Small intestine (tissue), 7 donors: ENCODE measurements around the gene OXNAD1. TPM values are rescaled to one million over a fixed set of nuclear protein-coding genes. Genes with fewer than 3 reads are reported as not detected.

Experiments used
- DNase-seq, 2 donors: peaks; one replicate each; pipeline versions ENCODE4 v3.0.0 to v3.0.0-alpha.2; 2013
- FAIRE-seq: peaks from 2 replicates; lab custom pipeline; 2012; peaks lifted over from hg19 to GRCh38; lab: Jason Lieb, UNC
- H3K27ac ChIP-seq, 3 donors: one replicate each; pipeline ENCODE4 v1.5.1; 2013; ENCODE audit warnings: low read length in 2 of 3, mild to moderate bottlenecking in 2 of 3, control low read depth in 1 of 3, inconsistent platforms in 1 of 3, low read depth in 1 of 3, moderate library complexity in 1 of 3
- H3K27me3 ChIP-seq, 3 donors: one replicate each; pipeline ENCODE4 v1.6.1; 2013; ENCODE audit warnings: low read length in 3 of 3, inconsistent platforms in 1 of 3; ENCODE audit not compliant: control insufficient read depth in 3 of 3, insufficient read depth in 3 of 3
- H3K36me3 ChIP-seq, 3 donors: one replicate each; pipeline ENCODE4 v1.6.1; 2013; ENCODE audit warnings: low read length in 3 of 3, inconsistent platforms in 1 of 3, low read depth in 1 of 3, mild to moderate bottlenecking in 1 of 3, moderate library complexity in 1 of 3; ENCODE audit not compliant: control insufficient read depth in 3 of 3, insufficient read depth in 2 of 3
- H3K4me1 ChIP-seq, 3 donors: one replicate each; pipeline ENCODE4 v1.6.1; 2013; ENCODE audit warnings: low read length in 2 of 3, inconsistent platforms in 1 of 3, low read depth in 1 of 3, mild to moderate bottlenecking in 1 of 3, moderate library complexity in 1 of 3; ENCODE audit not compliant: control insufficient read depth in 3 of 3, insufficient read depth in 2 of 3
- H3K4me3 ChIP-seq, 3 donors: one replicate each; pipeline ENCODE4 v1.5.1; 2013; ENCODE audit warnings: low read length in 3 of 3, control low read depth in 1 of 3, inconsistent platforms in 1 of 3, low read depth in 1 of 3, mild to moderate bottlenecking in 1 of 3, moderate library complexity in 1 of 3
- H3K9me3 ChIP-seq, 2 donors: one replicate each; pipeline ENCODE4 v1.6.1; 2013; ENCODE audit warnings: low read depth in 1 of 2, low read length in 1 of 2; ENCODE audit not compliant: control insufficient read depth in 2 of 2, insufficient read depth in 1 of 2
- WGBS, 3 donors: extraction: QIAGEN DNeasy Blood & Tissue Kit; methylation state at CpG; one replicate each; pipeline ENCODE4 v1.1.7; 2013; 5-methylcytosine and 5-hydroxymethylcytosine counted together
- polyA plus RNA-seq, 4 donors: library from polyadenylated mRNA; stranded (reverse) in 3 of 4; unstranded in 1 of 4; fragments of 200-250 nt in 3 of 4; fragments of 120-200 nt in 1 of 4; gene quantifications; one replicate each; pipeline versions ENCODE4 v1.2.1 to v1.2.3, GENCODE V29; 2013
- donor health status: healthy with polysubstance abuse.
- donor health status: control.
- donor health status: control.
- donor health status: Bipolar disorder and iron deficiency.
- donor health status: healthy.

OXNAD1 gene
- polyA plus RNA-seq, 4 donors: 15.3 to 28.4 (median 18.3) TPM

DNA sequence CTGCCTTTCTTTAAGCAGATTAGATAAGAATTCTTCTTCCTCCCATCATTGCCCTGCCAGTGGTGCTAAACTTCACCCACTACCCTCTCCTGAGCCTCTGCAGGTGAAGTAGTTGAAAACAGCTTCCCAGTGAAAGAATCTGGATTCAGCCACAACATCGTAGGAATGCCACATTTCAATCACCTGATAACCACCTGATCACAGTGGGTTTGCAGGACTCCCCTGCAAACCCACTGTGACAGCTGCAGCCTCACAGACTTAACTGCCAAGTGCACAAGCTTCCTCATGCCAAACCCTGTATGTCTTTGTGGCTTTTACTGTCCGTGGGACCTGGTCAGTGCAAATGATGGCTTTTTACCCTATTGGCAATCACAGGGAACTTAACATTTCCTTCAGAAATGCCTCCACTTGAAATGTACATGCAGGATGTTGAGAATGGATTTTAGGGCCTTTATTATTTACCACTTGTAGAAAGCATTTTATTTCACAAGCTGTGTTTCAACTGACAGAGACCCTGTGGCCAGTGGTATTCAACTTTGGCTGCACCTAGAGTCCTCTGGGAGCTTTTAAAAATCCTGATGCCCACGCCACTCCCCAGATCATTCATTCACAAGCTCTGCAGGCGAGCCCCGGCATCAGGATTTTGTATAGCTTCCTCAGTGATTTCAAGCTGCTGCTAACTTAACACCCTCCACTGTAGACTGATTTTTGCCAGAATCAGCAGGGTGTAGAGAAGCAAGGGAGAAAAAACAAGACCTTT lies 49.1 kb downstream of the OXNAD1 start:
- H3K27me3 ChIP-seq: no peaks in the 10 kb centered on the region
- DNase-seq: no peak
- peaks cover 0 to 13% (median 11%) of the 10 kb centered on the region in 3 donors for H3K4me1 ChIP-seq
- no peak for FAIRE-seq
- no peak overlapping the region for H3K4me3 ChIP-seq
- peaks cover 4 to 51% (median 5%) of the 10 kb centered on the region in 3 donors for H3K36me3 ChIP-seq
- H3K27ac ChIP-seq: peak overlapping the region in 2 of 3 donors; percentile 5 to 30
- H3K9me3 ChIP-seq: no peaks in the 10 kb centered on the region
- 74 to 85% (median 78%) methylated on average over 5 of the region's 5 CpGs for WGBS, 3 donors

DNA sequence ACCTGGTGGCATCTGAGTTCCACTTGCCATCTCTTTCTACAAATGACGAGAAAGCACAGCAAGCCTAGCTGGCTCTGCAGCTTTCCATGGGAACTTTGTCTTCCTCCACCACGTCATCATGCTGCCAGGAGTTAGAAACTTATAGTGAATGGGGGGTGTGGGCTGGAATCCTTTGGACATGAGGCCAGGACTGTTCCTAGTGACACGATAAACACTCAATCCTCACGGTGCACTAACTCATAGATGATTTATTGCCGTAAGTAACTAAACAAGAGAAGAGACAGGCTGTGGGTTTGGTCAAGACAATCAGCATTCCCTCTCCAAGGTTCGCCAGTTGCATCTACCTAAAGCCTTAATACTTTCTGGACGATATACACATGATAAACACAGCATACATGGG lies 50.6 kb downstream of the OXNAD1 start:
- no peak for DNase-seq
- Histone ChIP-seq H3K4me3 (no peak overlapping the region), H3K27me3 (no peaks in the 10 kb centered on the region), H3K36me3 (peaks cover 4 to 57% (median 7%) of the 10 kb centered on the region in 3 donors), H3K27ac (no peak overlapping the region), H3K9me3 (no peaks in the 10 kb centered on the region), H3K4me1 (peaks cover 0 to 13% (median 11%) of the 10 kb centered on the region in 3 donors)
- 84 to 89% (median 85%) methylated on average over 7 of the region's 7 CpGs for WGBS, 3 donors
- no peak for FAIRE-seq

DNA sequence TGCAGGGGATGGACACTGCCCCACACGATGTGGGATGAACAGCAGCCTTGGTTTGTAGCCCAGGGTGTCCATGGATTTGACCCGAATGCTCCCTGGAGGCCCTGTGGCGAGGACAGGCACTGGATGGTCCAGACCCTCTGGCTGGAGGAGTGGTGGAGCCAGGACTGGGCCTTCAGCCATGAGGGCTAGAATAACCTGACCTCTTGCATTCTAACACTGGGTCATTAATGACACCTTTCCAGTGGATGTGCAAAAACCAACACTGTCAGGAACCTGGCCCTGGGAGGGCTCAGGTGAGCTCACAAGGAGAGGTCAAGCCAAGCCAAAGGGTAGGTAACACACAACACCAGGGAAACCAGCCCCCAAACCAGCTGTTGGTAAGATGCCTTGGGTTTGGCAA lies 51.4 kb downstream of the OXNAD1 start:
- Histone ChIP-seq H3K27me3 (no peaks in the 10 kb centered on the region), H3K27ac (no peak overlapping the region), H3K36me3 (peaks cover 7 to 62% (median 10%) of the 10 kb centered on the region in 3 donors), H3K4me1 (peaks cover 0 to 11% (median 10%) of the 10 kb centered on the region in 3 donors), H3K4me3 (no peak overlapping the region), H3K9me3 (no peaks in the 10 kb centered on the region)
- DNase-seq (no peak), FAIRE-seq (no peak)
- WGBS, 3 donors: 87 to 96% (median 92%) methylated on average over 3 of the region's 3 CpGs

DNA sequence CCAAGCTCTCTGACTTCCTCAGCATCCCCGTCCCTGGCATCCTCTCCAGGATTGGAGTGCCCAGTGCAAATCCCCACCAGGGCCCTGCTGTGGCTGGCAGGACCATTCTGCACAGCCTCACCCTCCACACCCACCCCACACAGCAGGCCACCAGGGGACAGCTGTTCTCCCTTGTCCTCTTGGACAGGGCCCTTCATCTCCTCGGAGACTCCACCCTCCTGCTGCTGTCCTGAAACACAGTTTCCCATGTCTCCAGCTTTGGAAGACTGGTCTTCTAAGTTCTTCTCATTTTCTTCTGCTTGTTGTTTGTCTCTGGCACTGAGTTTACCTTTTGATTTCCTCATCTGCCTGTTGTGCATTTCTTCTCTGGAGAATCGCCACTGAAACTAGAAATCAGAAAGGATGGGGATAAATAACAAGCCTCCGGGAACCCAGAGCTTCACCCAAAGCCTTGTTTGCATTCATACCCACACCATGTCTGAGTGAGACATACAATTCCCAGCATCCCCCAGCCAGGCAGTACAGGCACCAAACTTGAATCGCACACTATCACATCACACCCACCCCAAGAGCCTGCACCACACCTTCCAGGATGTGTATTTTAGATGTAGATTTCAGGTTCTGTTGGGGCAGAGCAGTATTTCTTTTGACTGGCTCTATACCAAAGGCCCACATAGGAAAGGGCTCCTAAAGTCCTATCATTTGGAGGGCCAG lies 52.0 kb downstream of the OXNAD1 start:
- H3K36me3 ChIP-seq: peaks cover 8 to 63% (median 10%) of the 10 kb centered on the region in 3 donors
- 82 to 90% (median 86%) methylated on average over 5 of the region's 5 CpGs for WGBS, 3 donors
- no peak overlapping the region for H3K27ac ChIP-seq
- H3K4me1 ChIP-seq: peaks cover 0 to 5% (median 4%) of the 10 kb centered on the region in 3 donors
- no peaks in the 10 kb centered on the region for H3K27me3 ChIP-seq
- H3K4me3 ChIP-seq: no peak overlapping the region
- H3K9me3 ChIP-seq: no peaks in the 10 kb centered on the region
- no peak for DNase-seq
- no peak for FAIRE-seq

DNA sequence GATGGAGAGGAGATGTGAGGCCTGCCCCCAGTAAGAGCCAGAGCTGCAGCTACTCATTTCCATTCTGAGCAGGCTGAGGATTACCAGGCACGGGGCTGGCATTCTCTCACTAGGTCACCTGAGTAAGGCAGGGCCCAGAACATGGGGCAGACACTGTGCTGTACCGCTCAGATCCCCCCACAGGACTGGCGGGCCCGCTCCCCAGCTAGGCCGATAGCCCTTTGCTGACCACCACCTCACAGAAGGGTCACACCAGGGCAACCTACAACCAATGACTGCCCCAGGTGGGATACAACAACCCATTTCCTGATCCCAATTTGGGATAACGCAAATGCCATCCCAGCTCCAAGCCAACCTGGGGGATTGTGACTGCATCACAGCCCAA lies 52.5 kb downstream of the OXNAD1 start:
- DNase-seq (no peak), FAIRE-seq (no peak)
- H3K27ac ChIP-seq: peak overlapping the region in 1 of 3 donors; percentile 53
- no peak overlapping the region for H3K4me3 ChIP-seq
- 96 to 100% (median 97%) methylated on average over 6 of the region's 6 CpGs for WGBS, 3 donors
- H3K27me3 ChIP-seq: no peaks in the 10 kb centered on the region
- peaks cover 11 to 64% (median 13%) of the 10 kb centered on the region in 3 donors for H3K36me3 ChIP-seq
- peaks cover 0 to under 1% (median 0%) of the 10 kb centered on the region in 3 donors for H3K4me1 ChIP-seq
- no peaks in the 10 kb centered on the region for H3K9me3 ChIP-seq

DNA sequence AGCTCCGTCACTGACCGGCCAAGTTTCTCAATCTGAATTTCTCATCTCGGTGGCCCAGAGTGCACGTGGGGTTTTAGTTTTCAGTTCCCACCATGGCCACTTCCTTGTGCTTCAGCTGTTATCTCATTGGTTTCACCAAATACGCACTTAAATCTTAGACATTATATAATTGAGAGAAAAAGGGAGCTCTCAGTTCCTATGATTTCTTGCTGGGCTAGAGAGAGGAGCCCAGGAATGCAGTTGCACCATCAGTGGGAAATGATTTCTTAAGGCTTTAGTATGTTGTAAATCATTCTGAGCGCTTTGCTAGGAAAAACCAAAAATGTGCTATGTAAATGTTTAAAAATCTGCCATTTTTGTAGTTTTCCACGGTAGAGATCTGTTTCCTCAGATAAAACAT lies 53.2 kb downstream of the OXNAD1 start:
- Histone ChIP-seq H3K27me3 (no peaks in the 10 kb centered on the region), H3K4me3 (no peak overlapping the region), H3K27ac (peak overlapping the region in 1 of 3 donors; percentile 39), H3K4me1 (no peaks in the 10 kb centered on the region), H3K36me3 (peaks cover 11 to 67% (median 19%) of the 10 kb centered on the region in 3 donors), H3K9me3 (no peaks in the 10 kb centered on the region)
- DNase-seq (no peak), FAIRE-seq (no peak)
- WGBS, 3 donors: 65 to 82% (median 74%) methylated on average over 7 of the region's 7 CpGs

DNA sequence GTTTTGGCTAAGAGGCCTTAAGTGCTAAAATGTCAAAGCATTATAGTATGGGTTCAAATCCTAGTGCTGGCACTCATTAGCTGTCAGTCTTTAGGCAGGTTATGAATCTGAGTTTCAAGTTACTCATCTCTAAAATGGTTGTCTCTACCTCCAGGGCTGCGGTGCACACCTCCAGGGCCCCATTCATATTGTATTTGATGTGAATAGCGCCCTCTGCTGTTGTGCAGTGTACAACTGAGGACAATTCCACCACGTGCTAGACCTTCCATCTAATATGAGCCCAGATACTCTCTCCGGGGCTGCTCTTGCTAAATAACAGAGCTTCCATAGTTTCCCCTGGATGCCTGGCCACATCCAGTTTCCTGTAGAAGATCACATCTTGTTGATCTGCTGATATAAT lies 54.3 kb downstream of the OXNAD1 start:
- WGBS, 3 donors: 62 to 81% (median 64%) methylated on average over 4 of the region's 4 CpGs
- no peaks in the 10 kb centered on the region for H3K27me3 ChIP-seq
- peak in 1 of 2 donors; percentile 43 for DNase-seq
- no peaks in the 10 kb centered on the region for H3K4me1 ChIP-seq
- no peaks in the 10 kb centered on the region for H3K9me3 ChIP-seq
- H3K4me3 ChIP-seq: no peak overlapping the region
- peak overlapping the region in 1 of 3 donors; percentile 8 for H3K27ac ChIP-seq
- FAIRE-seq: no peak
- H3K36me3 ChIP-seq: peaks cover 11 to 66% (median 22%) of the 10 kb centered on the region in 3 donors

DNA sequence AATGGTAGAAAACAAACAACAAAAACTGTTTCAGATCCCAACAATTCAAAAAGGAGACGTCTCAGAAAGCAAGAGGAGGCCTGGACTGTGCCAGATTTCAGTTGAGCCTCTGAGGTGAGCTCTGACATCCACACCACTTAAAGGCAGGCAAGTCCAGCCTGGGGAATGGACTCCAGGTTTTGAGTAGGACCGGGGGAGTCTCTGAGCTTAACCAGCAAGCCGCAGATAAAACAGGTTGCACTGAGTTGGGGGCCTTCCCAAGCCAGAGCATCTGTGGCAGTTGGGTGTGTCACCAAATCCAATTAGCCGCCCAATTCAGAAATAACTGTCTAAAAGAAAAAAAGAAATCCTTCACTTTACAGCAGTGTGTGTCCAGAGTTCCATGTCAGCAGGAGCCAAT lies 54.7 kb downstream of the OXNAD1 start:
- 94 to 96% (median 95%) methylated on average over 4 of the region's 4 CpGs for WGBS, 3 donors
- no peak overlapping the region for H3K27ac ChIP-seq
- no peaks in the 10 kb centered on the region for H3K27me3 ChIP-seq
- H3K4me3 ChIP-seq: no peak overlapping the region
- no peak for FAIRE-seq
- H3K9me3 ChIP-seq: no peaks in the 10 kb centered on the region
- DNase-seq: no peak
- H3K36me3 ChIP-seq: peaks cover 11 to 65% (median 22%) of the 10 kb centered on the region in 3 donors
- no peaks in the 10 kb centered on the region for H3K4me1 ChIP-seq
